ENCODE results near the gene TTPAL. TPM values are rescaled to one million over a fixed set of nuclear protein-coding genes. Genes with fewer than 3 reads are reported as not detected.
A peak's percentile ranks its signal among the peaks of the same experiment; 100 is the strongest.

The TTPAL gene, protein sequence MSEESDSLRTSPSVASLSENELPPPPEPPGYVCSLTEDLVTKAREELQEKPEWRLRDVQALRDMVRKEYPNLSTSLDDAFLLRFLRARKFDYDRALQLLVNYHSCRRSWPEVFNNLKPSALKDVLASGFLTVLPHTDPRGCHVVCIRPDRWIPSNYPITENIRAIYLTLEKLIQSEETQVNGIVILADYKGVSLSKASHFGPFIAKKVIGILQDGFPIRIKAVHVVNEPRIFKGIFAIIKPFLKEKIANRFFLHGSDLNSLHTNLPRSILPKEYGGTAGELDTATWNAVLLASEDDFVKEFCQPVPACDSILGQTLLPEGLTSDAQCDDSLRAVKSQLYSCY
- 16.5 to 18.4 TPM (median 17.1 TPM) in 3 replicates for total RNA-seq
- long read RNA-seq, full-length matches to known transcripts, result 23 of 29 reads
- long read RNA-seq, partial matches to known transcripts, result 0 of 29 reads
- long read RNA-seq, other reads (novel, unspliced or antisense), result 6 of 29 reads

DNA sequence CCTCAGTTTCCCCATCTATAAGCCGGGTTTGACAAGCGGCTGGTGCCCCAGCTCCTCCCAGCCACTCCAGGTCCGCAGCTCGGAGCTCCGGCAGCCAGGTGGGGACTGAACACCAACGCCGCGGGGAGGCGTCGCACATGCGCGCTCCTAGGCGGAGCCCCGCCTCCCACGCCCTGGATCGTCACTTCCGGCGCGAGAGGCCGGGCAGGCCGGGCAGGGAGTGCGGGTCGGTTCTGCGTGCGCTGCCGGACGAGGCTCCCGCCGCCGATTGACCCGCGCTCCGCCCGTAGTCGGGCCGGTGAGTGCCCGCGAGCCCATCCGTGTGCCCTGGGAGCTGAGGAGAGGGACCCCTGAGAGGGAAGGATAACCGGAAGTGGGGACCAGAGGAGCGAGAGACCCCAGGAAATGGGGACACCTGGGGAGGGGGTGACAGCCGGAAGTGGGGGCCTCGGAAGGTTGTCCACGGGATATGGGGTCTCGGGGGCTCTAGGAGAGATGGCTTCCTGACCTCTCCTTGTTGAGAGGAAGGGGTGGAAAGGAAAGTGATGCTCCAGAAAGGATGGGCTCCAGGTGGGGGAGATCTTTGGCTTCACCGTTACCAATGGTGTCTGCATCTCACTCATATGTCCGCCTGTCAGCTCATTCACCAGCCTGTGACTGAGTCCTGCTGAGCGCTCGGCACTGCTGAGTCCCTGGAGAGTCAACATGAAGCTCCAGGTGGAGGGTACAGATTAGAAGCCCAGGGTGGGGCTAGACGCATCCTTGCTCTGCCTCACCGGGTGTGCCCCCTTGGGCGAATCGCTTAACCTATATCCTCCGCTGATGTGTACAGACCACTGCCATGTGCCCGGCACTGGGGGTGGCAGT, at the start of gene TTPAL:
TSS of gene TTPAL (plus strand) at position 181 of the 867 bp plus-strand sequence. CDS start 4,126 bp downstream, outside the sequence.
- Mint-ChIP-seq H3K9me3 (ENCODE audit: low read depth) (no peaks in the 10 kb centered on the region), H3K27ac (ENCODE audit: unreplicated experiment) (peak within 1 kb of the TSS; percentile 92), H3K4me1 (ENCODE audit: low read depth) (peaks cover 23% of the 10 kb centered on the region), H3K27me3 (ENCODE audit: low read depth) (no peaks in the 10 kb centered on the region), H3K36me3 (ENCODE audit: low read depth) (peaks cover 2% of the 10 kb centered on the region), H3K4me3 (ENCODE audit: unreplicated experiment) (peak within 1 kb of the TSS; percentile 96)
- TF ChIP-seq, protein P1, sequence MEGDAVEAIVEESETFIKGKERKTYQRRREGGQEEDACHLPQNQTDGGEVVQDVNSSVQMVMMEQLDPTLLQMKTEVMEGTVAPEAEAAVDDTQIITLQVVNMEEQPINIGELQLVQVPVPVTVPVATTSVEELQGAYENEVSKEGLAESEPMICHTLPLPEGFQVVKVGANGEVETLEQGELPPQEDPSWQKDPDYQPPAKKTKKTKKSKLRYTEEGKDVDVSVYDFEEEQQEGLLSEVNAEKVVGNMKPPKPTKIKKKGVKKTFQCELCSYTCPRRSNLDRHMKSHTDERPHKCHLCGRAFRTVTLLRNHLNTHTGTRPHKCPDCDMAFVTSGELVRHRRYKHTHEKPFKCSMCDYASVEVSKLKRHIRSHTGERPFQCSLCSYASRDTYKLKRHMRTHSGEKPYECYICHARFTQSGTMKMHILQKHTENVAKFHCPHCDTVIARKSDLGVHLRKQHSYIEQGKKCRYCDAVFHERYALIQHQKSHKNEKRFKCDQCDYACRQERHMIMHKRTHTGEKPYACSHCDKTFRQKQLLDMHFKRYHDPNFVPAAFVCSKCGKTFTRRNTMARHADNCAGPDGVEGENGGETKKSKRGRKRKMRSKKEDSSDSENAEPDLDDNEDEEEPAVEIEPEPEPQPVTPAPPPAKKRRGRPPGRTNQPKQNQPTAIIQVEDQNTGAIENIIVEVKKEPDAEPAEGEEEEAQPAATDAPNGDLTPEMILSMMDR (IDR thresholded peaks at IDR 0.05), result peak; percentile 68
- DNase-seq (ENCODE audit: low spot score), result peak; percentile 94

DNA sequence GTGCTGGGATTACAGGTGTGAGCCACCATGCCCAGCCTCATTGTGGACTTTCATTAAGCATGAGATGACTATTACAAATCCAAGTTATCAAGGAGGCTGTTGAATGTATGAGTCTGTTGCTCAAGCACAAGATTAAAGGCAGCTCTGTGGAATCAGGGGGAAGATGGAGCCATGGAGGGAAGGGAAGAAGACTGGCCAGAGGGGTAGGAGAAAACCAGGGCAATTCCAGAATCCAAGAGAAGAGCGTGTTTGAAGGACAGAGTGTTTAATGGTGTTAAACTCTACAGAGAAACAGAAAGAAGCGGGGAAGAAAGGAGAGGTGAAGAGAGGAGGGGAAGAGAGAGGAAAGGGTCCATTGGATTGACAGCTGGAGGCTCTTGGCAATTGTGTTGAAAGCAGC, 49.8 kb upstream of the TTPAL start:
- TF ChIP-seq, protein P1 (IDR thresholded peaks at IDR 0.05), result no peak
- no peak overlapping the region for H3K27ac Mint-ChIP-seq (ENCODE audit: unreplicated experiment)
- H3K36me3 Mint-ChIP-seq (ENCODE audit: low read depth), result no peaks in the 10 kb centered on the region

DNA sequence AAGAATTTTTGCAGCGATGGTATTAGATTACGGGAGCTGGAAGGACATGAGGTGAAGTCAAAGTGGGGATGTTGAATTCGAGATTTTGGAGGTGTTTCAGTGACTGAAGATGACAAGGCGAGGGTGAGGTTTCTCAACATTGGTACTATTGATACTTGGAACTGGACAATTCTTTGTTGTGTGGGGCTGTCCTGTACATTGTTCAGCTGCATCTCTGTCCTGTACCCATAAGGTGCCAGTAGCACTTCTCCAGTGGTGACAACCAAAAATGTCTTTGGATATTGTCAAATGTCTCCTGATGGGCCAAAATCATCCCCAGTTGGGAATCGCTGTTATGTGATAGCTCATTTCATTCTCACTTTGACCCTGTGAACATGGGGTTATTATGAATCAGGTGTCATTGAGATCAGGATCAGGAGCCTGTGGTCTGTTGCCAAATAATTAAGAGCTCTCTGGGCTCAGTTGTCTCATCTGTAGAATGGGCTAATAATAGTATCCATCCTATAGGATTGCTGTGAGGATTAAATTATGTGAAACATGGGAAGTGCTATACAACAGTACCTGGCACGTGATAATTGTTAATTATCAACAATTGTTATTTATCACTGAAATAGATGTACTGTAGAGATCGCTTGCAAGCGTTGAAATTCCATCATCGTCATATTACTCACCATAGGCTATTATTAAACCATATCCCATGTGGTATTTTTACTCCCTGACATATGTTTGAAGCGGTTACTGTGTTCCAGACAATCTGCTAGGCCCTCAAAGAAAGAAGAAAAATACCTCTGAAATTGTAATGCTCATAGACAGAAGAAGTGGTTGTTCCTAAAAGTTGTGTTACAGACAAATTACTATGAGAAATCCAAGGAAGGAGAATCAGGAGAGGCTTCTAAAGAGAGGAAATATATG, 48.5 kb upstream of the TTPAL start:
- no peak overlapping the region for H3K27ac Mint-ChIP-seq (ENCODE audit: unreplicated experiment)
- H3K27me3 Mint-ChIP-seq (ENCODE audit: low read depth), result peaks cover 19% of the 10 kb centered on the region
- peaks cover 4% of the 10 kb centered on the region for H3K9me3 Mint-ChIP-seq (ENCODE audit: low read depth)
- no peaks in the 10 kb centered on the region for H3K36me3 Mint-ChIP-seq (ENCODE audit: low read depth)
- H3K4me3 Mint-ChIP-seq (ENCODE audit: unreplicated experiment), result no peak overlapping the region
- H3K4me1 Mint-ChIP-seq (ENCODE audit: low read depth), result no peaks in the 10 kb centered on the region
- TF ChIP-seq, protein P1 (IDR thresholded peaks at IDR 0.05), result no peak
- DNase-seq (ENCODE audit: low spot score), result no peak

More for the DNA sequence above, 49.8 kb upstream of the TTPAL start:
- no peak for DNase-seq (ENCODE audit: low spot score)
- Mint-ChIP-seq H3K9me3 (ENCODE audit: low read depth) (peaks cover 4% of the 10 kb centered on the region), H3K27me3 (ENCODE audit: low read depth) (peaks cover 15% of the 10 kb centered on the region), H3K4me1 (ENCODE audit: low read depth) (no peaks in the 10 kb centered on the region), H3K4me3 (ENCODE audit: unreplicated experiment) (no peak overlapping the region)

DNA sequence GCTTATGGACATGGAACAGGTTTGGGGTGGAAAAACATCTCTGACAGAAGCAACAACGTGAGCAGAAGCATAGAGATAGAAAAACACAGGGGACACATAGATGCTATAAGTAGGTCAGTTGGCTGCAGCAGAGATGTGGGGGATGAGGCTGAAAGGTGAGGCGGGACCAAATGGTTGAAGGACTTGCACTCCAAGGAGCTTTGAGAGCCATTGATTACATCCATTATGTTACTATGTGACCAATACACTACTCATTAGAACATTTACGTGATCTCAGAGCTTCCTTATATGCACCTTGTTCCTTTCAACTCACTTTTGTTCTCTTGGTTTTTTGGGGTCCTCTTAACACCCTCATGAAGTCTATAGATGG, 47.9 kb upstream of the TTPAL start:
- Mint-ChIP-seq H3K27ac (ENCODE audit: unreplicated experiment) (no peak overlapping the region), H3K36me3 (ENCODE audit: low read depth) (no peaks in the 10 kb centered on the region), H3K4me1 (ENCODE audit: low read depth) (no peaks in the 10 kb centered on the region), H3K9me3 (ENCODE audit: low read depth) (peaks cover 4% of the 10 kb centered on the region), H3K27me3 (ENCODE audit: low read depth) (peaks cover 25% of the 10 kb centered on the region), H3K4me3 (ENCODE audit: unreplicated experiment) (no peak overlapping the region)
- TF ChIP-seq, protein P1 (IDR thresholded peaks at IDR 0.05), result no peak
- DNase-seq (ENCODE audit: low spot score), result no peak

Data from chondrocyte (in vitro differentiated cells).